ENCODE results near the gene PDZD4.

- TF ChIP-seq, protein P1, sequence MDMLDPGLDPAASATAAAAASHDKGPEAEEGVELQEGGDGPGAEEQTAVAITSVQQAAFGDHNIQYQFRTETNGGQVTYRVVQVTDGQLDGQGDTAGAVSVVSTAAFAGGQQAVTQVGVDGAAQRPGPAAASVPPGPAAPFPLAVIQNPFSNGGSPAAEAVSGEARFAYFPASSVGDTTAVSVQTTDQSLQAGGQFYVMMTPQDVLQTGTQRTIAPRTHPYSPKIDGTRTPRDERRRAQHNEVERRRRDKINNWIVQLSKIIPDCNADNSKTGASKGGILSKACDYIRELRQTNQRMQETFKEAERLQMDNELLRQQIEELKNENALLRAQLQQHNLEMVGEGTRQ (CRISPR knock-in tag; IDR thresholded peaks at IDR 0.05) = no peak
- no peak for TF ChIP-seq CREM (CRISPR knock-in tag; IDR thresholded peaks at IDR 0.05)
Observed at GRCh38 chrX:153865685-153866084, 35.3 kb upstream of the PDZD4 start.

Data from WTC11 (cell line).